ENCODE measurements around the gene JAKMIP1. TPM values are rescaled to one million over a fixed set of nuclear protein-coding genes. Genes with fewer than 3 reads are reported as not detected.
A peak's percentile ranks its signal among the peaks of the same experiment; 100 is the strongest.

JAKMIP1 gene
- total RNA-seq, 1 experiment from 2014 or later: not detected

- in situ Hi-C loops (cut with HindIII; ENCODE audit: low pct_unique_long_range_greater_than_20kb, low sequenced_read_pairs): no loop called here
- no peak for TF ChIP-seq POLR2AphosphoS5 (IDR thresholded peaks at IDR 0.05; ENCODE audit: low read depth, low read length)
- TF ChIP-seq REST (IDR thresholded peaks at IDR 0.05; ENCODE audit: insufficient read depth in 1 of 2, low read depth in 2 of 2, low read length in 1 of 2): no peak
- TF ChIP-seq TCF7L2 (IDR thresholded peaks at IDR 0.05; ENCODE audit: low read depth, low read length): no peak
- no peak for TF ChIP-seq SIN3A (IDR thresholded peaks at IDR 0.05; ENCODE audit: borderline replicate concordance, insufficient read depth, low read depth, low read length)
- no peak for TF ChIP-seq CTCF (IDR thresholded peaks at IDR 0.05)
- Histone ChIP-seq H3K27me3 (ENCODE audit: control insufficient read depth, insufficient read depth, low read length) (peaks cover 2% of the 10 kb centered on the region; the same call in 1 of the 2 replicates), H3K27ac (ENCODE audit: low read length) (no peak overlapping the region), H3K9me3 (ENCODE audit: control insufficient read depth, insufficient read depth, low read depth, low read length) (no peaks in the 10 kb centered on the region), H3K4me3 (ENCODE audit: low read depth in 2 of 2, low read length in 2 of 2) (peak overlapping the region; percentile 17 to 36), H3K36me3 (ENCODE audit: control insufficient read depth, insufficient read depth, low read length) (no peaks in the 10 kb centered on the region), H3K4me1 (ENCODE audit: control insufficient read depth, insufficient read depth, low read length) (no peaks in the 10 kb centered on the region)
- CTCF ChIA-PET: interaction anchor here (1.4 kb wide), 1 partner anchor 52 kb away, joined by 3 read pairs; no protein-coding TSS in a partner anchor
- intact Hi-C loops (cut with micrococcal nuclease; ENCODE audit: unreplicated experiment): no loop called here
- no TSS peak for BruUV-seq (replicated peaks)
- ATAC-seq: peak; percentile 74
- POLR2A ChIA-PET: no interaction called here
- DNase-seq (ENCODE audit: low read depth, low spot score): no peak
These were observed 1.5 kb downstream of the JAKMIP1 start for GRCh38 chr4:6198768-6199421.

- Histone ChIP-seq H3K4me3 (ENCODE audit: low read depth in 2 of 2, low read length in 2 of 2) (no peak overlapping the region), H3K9me3 (ENCODE audit: control insufficient read depth, insufficient read depth, low read depth, low read length) (no peaks in the 10 kb centered on the region), H3K4me1 (ENCODE audit: control insufficient read depth, insufficient read depth, low read length) (no peaks in the 10 kb centered on the region), H3K36me3 (ENCODE audit: control insufficient read depth, insufficient read depth, low read length) (no peaks in the 10 kb centered on the region), H3K27ac (ENCODE audit: low read length) (no peak overlapping the region), H3K27me3 (ENCODE audit: control insufficient read depth, insufficient read depth, low read length) (peaks cover 2% of the 10 kb centered on the region; the same call in 1 of the 2 replicates)
- no peak for ATAC-seq
- ChIA-PET CTCF (interaction anchor here (1.4 kb wide), 1 partner anchor 53 kb away, joined by 3 read pairs; no protein-coding TSS in a partner anchor), POLR2A (no interaction called here)
- DNase-seq (ENCODE audit: low read depth, low spot score): no peak
- intact Hi-C loops (cut with micrococcal nuclease; ENCODE audit: unreplicated experiment): no loop called here
- TF ChIP-seq POLR2AphosphoS5 (IDR thresholded peaks at IDR 0.05; ENCODE audit: low read depth, low read length) (no peak), REST (IDR thresholded peaks at IDR 0.05; ENCODE audit: insufficient read depth in 1 of 2, low read depth in 2 of 2, low read length in 1 of 2) (no peak)
- no TSS peak for BruUV-seq (replicated peaks)
- in situ Hi-C loops (cut with HindIII; ENCODE audit: low pct_unique_long_range_greater_than_20kb, low sequenced_read_pairs): no loop called here
These were observed 2.1 kb downstream of the JAKMIP1 start for GRCh38 chr4:6198278-6198677.
